HEK293 (cell line): ENCODE measurements around the gene MXRA8.

Experiments
- CTCF ChIP-seq: fragments of 450-650 bp; formaldehyde crosslinking; IDR thresholded peaks from 2 replicates; pipeline ENCODE4 v1.5.1; 2016; ENCODE audit warnings: missing biosample characterization, missing genetic modification characterization
- GLI2 ChIP-seq: fragments of 450-650 bp; formaldehyde crosslinking; IDR thresholded peaks from 2 replicates; pipeline ENCODE4; 2017; ENCODE audit warnings: missing biosample characterization, missing genetic modification characterization, low read depth, borderline replicate concordance
- GLIS1 ChIP-seq: fragments of 450-650 bp; formaldehyde crosslinking; IDR thresholded peaks from 2 replicates; pipeline ENCODE4 v1.5.1; 2016; ENCODE audit warnings: missing biosample characterization, missing genetic modification characterization
- HIC1 ChIP-seq: fragments of 450-650 bp; formaldehyde crosslinking; IDR thresholded peaks from 2 replicates; pipeline ENCODE4 v1.5.1; 2016; ENCODE audit warnings: missing biosample characterization, missing genetic modification characterization
- SCRT2 ChIP-seq: fragments of 450-650 bp; formaldehyde crosslinking; IDR thresholded peaks from 2 replicates; pipeline ENCODE4 v1.5.1; 2016; ENCODE audit warnings: missing biosample characterization, missing genetic modification characterization
- SP7 ChIP-seq: fragments of 450-650 bp; formaldehyde crosslinking; IDR thresholded peaks from 2 replicates; pipeline ENCODE4 v1.5.1; 2016; ENCODE audit warnings: missing biosample characterization, missing genetic modification characterization
- TCF7L2 ChIP-seq: IDR thresholded peaks from 2 replicates; pipeline ENCODE4 v1.6.1; 2011; ENCODE audit warnings: low read depth, mild to moderate bottlenecking, inconsistent platforms, low read length, moderate library complexity, borderline replicate concordance
- ZBTB7A ChIP-seq: fragments of 450-650 bp; formaldehyde crosslinking; IDR thresholded peaks from 2 replicates; pipeline ENCODE4 v1.5.1; 2016; ENCODE audit warnings: low read depth, missing biosample characterization, missing genetic modification characterization
- ZNF341 ChIP-seq: fragments of 450-650 bp; formaldehyde crosslinking; IDR thresholded peaks from 2 replicates; pipeline ENCODE4; 2016; ENCODE audit warnings: low read depth, missing biosample characterization, missing genetic modification characterization
- ZNF514 ChIP-seq: fragments of 450-650 bp; formaldehyde crosslinking; IDR thresholded peaks from 2 replicates; pipeline ENCODE4 v1.5.1; 2016; ENCODE audit warnings: missing biosample characterization, missing genetic modification characterization

- TF ChIP-seq CTCF (tag by site-specific recombination) (no peak), TCF7L2 (no peak), HIC1 (tag by site-specific recombination) (no peak), GLI2 (tag by site-specific recombination) (no peak), ZNF341 (tag by site-specific recombination) (no peak), SP7 (no peak), SCRT2 (no peak), ZNF514 (tag by site-specific recombination) (no peak), ZBTB7A (tag by site-specific recombination) (no peak), GLIS1 (tag by site-specific recombination) (no peak)
Observed at GRCh38 chr1:1314678-1315335, 43.5 kb downstream of the MXRA8 start.
